ENCODE data around the gene DSE. TPM values are rescaled to one million over a fixed set of nuclear protein-coding genes. Genes with fewer than 3 reads are reported as not detected.

The DSE gene
- total RNA-seq, 1 donor from 2014 or later, result 80.5 TPM

DNA sequence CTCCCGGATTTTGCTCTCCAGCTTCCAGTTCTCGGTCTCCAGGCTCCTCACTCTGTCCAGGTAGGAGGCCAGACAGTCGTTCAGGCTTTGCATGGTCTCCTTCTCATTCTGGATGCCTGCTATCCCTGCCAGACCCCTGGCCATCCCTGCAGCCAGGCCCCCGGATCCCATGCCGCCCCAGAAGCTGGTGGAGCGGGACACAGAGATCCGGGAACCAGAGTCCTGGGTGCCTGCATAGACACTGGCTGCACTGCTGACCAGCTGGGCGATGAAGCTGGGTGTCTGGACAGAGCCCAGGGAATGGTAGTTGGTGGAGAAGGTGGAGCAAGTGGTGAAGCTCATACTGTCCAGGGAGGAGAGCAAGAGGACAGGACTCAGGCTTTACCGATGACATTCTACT, 87.5 kb downstream of the DSE start:
- Mint-ChIP-seq H3K27me3 (peaks cover 38% of the 10 kb centered on the region), H3K4me1 (ENCODE audit: unreplicated experiment) (peaks cover 4% of the 10 kb centered on the region), H3K4me3 (no peak overlapping the region), H3K9me3 (peaks cover 8% of the 10 kb centered on the region), H3K36me3 (no peaks in the 10 kb centered on the region), H3K27ac (no peak overlapping the region)
- TF ChIP-seq, protein P1, sequence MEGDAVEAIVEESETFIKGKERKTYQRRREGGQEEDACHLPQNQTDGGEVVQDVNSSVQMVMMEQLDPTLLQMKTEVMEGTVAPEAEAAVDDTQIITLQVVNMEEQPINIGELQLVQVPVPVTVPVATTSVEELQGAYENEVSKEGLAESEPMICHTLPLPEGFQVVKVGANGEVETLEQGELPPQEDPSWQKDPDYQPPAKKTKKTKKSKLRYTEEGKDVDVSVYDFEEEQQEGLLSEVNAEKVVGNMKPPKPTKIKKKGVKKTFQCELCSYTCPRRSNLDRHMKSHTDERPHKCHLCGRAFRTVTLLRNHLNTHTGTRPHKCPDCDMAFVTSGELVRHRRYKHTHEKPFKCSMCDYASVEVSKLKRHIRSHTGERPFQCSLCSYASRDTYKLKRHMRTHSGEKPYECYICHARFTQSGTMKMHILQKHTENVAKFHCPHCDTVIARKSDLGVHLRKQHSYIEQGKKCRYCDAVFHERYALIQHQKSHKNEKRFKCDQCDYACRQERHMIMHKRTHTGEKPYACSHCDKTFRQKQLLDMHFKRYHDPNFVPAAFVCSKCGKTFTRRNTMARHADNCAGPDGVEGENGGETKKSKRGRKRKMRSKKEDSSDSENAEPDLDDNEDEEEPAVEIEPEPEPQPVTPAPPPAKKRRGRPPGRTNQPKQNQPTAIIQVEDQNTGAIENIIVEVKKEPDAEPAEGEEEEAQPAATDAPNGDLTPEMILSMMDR (conservative IDR thresholded peaks at IDR 0.05), result no peak
- no peak for DNase-seq (ENCODE audit: extremely low spot score, unreplicated experiment)

GRCh38 chr6:116459927-116460326, 89.2 kb downstream of the DSE start:
- Mint-ChIP-seq H3K36me3 (no peaks in the 10 kb centered on the region), H3K27me3 (peaks cover 49% of the 10 kb centered on the region), H3K4me3 (peak overlapping the region; percentile 6), H3K9me3 (peaks cover 8% of the 10 kb centered on the region), H3K4me1 (ENCODE audit: unreplicated experiment) (peaks cover 4% of the 10 kb centered on the region), H3K27ac (no peak overlapping the region)
- DNase-seq (ENCODE audit: extremely low spot score, unreplicated experiment), result no peak
- TF ChIP-seq, protein P1 (conservative IDR thresholded peaks at IDR 0.05), result no peak

DNA sequence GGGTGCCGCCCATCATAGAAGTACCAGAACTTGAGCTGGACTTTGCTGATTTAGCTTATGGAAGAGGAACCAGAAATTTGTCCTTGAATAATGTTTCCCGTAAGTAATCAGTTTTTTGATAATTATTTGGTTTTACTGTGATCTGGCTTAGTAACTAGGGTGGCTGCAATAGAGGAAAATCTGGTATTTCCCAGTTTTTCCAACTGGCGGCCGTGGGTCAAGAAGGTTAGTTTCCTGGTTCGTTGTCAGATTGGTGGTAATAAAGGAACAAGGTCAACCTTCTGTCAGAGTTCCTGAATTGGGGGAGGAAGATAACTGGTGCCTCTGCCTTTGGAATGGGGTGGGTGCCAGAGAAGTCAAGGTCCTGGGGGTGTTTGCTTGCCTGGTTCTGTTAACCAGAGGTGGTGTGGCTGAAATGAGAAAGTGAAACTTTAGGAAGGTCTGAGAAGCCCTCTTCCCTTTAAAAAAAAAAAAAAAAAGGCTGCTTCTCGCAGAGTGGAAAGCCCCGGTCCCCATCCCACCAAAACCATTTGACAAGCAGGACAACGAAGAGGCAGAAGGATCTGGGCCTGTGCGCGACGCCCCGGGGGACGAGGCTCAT, 90.7 kb downstream of the DSE start, which contains the start of gene CALHM6:
Gene CALHM6, plus strand, starts transcription at position 45 of the 601 bp plus-strand sequence. Its CDS starts 555 bp downstream, at position 600.
- H3K27ac Mint-ChIP-seq, result no peak within 1 kb of the TSS
- H3K4me3 Mint-ChIP-seq, result peak within 1 kb of the TSS; percentile 72
- peaks cover 5% of the 10 kb centered on the region for H3K4me1 Mint-ChIP-seq (ENCODE audit: unreplicated experiment)
- DNase-seq (ENCODE audit: extremely low spot score, unreplicated experiment), result no peak
- TF ChIP-seq, protein P1 (conservative IDR thresholded peaks at IDR 0.05), result no peak
- no peaks in the 10 kb centered on the region for H3K36me3 Mint-ChIP-seq
- H3K9me3 Mint-ChIP-seq, result peaks cover 8% of the 10 kb centered on the region
- peaks cover 54% of the 10 kb centered on the region for H3K27me3 Mint-ChIP-seq

GRCh38 chr6:116461932-116462885, 91.5 kb downstream of the DSE start:
- TF ChIP-seq, protein P1 (conservative IDR thresholded peaks at IDR 0.05), result no peak
- Mint-ChIP-seq H3K4me3 (peak overlapping the region; percentile 77), H3K9me3 (peaks cover 8% of the 10 kb centered on the region), H3K27me3 (peaks cover 54% of the 10 kb centered on the region), H3K36me3 (no peaks in the 10 kb centered on the region), H3K4me1 (ENCODE audit: unreplicated experiment) (peaks cover 12% of the 10 kb centered on the region), H3K27ac (no peak overlapping the region)
- DNase-seq (ENCODE audit: extremely low spot score, unreplicated experiment), result peak; percentile 73

DNA sequence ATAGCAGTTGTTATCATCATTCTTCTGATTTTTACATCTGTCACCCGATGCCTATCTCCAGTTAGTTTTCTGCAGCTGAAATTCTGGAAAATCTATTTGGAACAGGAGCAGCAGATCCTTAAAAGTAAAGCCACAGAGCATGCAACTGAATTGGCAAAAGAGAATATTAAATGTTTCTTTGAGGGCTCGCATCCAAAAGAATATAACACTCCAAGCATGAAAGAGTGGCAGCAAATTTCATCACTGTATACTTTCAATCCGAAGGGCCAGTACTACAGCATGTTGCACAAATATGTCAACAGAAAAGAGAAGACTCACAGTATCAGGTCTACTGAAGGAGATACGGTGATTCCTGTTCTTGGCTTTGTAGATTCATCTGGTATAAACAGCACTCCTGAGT, 92.6 kb downstream of the DSE start:
- H3K4me3 Mint-ChIP-seq, result no peak overlapping the region
- no peak overlapping the region for H3K27ac Mint-ChIP-seq
- H3K9me3 Mint-ChIP-seq, result peaks cover 8% of the 10 kb centered on the region
- H3K4me1 Mint-ChIP-seq (ENCODE audit: unreplicated experiment), result peaks cover 13% of the 10 kb centered on the region
- H3K27me3 Mint-ChIP-seq, result peaks cover 54% of the 10 kb centered on the region
- DNase-seq (ENCODE audit: extremely low spot score, unreplicated experiment), result no peak
- TF ChIP-seq, protein P1 (conservative IDR thresholded peaks at IDR 0.05), result no peak
- no peaks in the 10 kb centered on the region for H3K36me3 Mint-ChIP-seq

All from type B pancreatic cell (in vitro differentiated cells).